ENCODE measurements around the gene C1QTNF8.

The C1QTNF8 gene

DNA sequence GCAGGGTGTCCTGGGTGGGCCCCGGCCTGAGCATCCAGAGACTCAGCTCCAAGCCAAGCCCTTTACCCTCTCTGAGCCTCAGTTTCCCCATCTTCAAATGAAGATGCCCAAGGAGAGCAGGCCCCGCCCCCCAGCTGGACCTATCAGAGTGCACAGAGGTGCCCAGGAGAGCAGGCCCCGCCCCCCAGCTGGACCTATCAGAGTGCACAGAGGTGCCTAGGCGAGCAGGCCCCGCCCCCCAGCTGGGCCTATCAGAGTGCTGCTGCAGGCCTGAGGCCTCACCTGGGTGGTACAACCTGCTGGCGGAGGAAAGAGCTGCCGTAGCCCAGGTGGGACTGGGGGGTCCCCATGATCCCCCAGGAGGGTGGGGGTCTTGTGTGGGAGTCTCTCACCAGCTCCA is 26.9 kb downstream of the C1QTNF8 start:
- H3K9me3 ChIP-seq (ENCODE audit: control insufficient read depth, insufficient read depth, low read depth, low read length), result no peaks in the 10 kb centered on the region
- no peaks in the 10 kb centered on the region; the same call in 1 of the 2 replicates for H3K4me1 ChIP-seq (ENCODE audit: control insufficient read depth, insufficient read depth, low read length)
- no peak overlapping the region for H3K4me3 ChIP-seq (ENCODE audit: low read depth, low read length)
- CTCF ChIA-PET, result interaction anchor here (1.5 to 3.5 kb wide), 2 partner anchors 12 to 34 kb away, joined by 3 to 28 read pairs; no protein-coding TSS in a partner anchor
- TF ChIP-seq ZFP69B (tag by site-specific recombination; IDR thresholded peaks at IDR 0.05), result 0 out of 2 replicates have a peak, but pooled peaks have one; percentile 16
- no peak for TF ChIP-seq ZNF529 (tag by site-specific recombination; IDR thresholded peaks at IDR 0.05; ENCODE audit: insufficient replicate concordance)
- TF ChIP-seq SP2 (tag by site-specific recombination; IDR thresholded peaks at IDR 0.05), result peak; percentile 72
- peak; percentile 93 for TF ChIP-seq KLF10 (tag by site-specific recombination; IDR thresholded peaks at IDR 0.05)
- TF ChIP-seq ZNF549 (tag by site-specific recombination; IDR thresholded peaks at IDR 0.05), result no peak
- no peaks in the 10 kb centered on the region for H3K36me3 ChIP-seq (ENCODE audit: control insufficient read depth in 2 of 2, insufficient read depth in 1 of 2, low read length in 2 of 2)
- no peak overlapping the region for H3K27ac ChIP-seq (ENCODE audit: extremely low read depth, low read depth, low read length)
- POLR2A ChIA-PET, result no interaction called here

GRCh38 chr16:1068451-1068850 is 27.6 kb downstream of the C1QTNF8 start:
- Histone ChIP-seq H3K27ac (ENCODE audit: extremely low read depth, low read depth, low read length) (no peak overlapping the region), H3K9me3 (ENCODE audit: control insufficient read depth, insufficient read depth, low read depth, low read length) (no peaks in the 10 kb centered on the region), H3K4me3 (ENCODE audit: low read depth, low read length) (no peak overlapping the region), H3K4me1 (ENCODE audit: control insufficient read depth, insufficient read depth, low read length) (no peaks in the 10 kb centered on the region; the same call in 1 of the 2 replicates), H3K36me3 (ENCODE audit: control insufficient read depth in 2 of 2, insufficient read depth in 1 of 2, low read length in 2 of 2) (no peaks in the 10 kb centered on the region)
- TF ChIP-seq ZIC2 (tag by site-specific recombination; IDR thresholded peaks at IDR 0.05) (peak; percentile 82), ZFHX2 (tag by site-specific recombination; conservative IDR thresholded peaks at IDR 0.05) (peak; percentile 67), GLIS1 (tag by site-specific recombination; IDR thresholded peaks at IDR 0.05) (peak; percentile 39), ZNF341 (tag by site-specific recombination; IDR thresholded peaks at IDR 0.05; ENCODE audit: low read depth) (peak; percentile 50; the same call in 1 of the 2 replicates), ZBTB8A (tag by site-specific recombination; IDR thresholded peaks at IDR 0.05) (0 out of 2 replicates have a peak, but pooled peaks have one; percentile 21), ZNF629 (tag by site-specific recombination; IDR thresholded peaks at IDR 0.05) (no peak), KLF17 (tag by site-specific recombination; IDR thresholded peaks at IDR 0.05) (no peak), ZNF426 (tag by site-specific recombination; IDR thresholded peaks at IDR 0.05) (no peak), EGR2 (tag by site-specific recombination; IDR thresholded peaks at IDR 0.05; ENCODE audit: low read depth) (peak; percentile 62)
- TF ChIP-seq, protein P1, sequence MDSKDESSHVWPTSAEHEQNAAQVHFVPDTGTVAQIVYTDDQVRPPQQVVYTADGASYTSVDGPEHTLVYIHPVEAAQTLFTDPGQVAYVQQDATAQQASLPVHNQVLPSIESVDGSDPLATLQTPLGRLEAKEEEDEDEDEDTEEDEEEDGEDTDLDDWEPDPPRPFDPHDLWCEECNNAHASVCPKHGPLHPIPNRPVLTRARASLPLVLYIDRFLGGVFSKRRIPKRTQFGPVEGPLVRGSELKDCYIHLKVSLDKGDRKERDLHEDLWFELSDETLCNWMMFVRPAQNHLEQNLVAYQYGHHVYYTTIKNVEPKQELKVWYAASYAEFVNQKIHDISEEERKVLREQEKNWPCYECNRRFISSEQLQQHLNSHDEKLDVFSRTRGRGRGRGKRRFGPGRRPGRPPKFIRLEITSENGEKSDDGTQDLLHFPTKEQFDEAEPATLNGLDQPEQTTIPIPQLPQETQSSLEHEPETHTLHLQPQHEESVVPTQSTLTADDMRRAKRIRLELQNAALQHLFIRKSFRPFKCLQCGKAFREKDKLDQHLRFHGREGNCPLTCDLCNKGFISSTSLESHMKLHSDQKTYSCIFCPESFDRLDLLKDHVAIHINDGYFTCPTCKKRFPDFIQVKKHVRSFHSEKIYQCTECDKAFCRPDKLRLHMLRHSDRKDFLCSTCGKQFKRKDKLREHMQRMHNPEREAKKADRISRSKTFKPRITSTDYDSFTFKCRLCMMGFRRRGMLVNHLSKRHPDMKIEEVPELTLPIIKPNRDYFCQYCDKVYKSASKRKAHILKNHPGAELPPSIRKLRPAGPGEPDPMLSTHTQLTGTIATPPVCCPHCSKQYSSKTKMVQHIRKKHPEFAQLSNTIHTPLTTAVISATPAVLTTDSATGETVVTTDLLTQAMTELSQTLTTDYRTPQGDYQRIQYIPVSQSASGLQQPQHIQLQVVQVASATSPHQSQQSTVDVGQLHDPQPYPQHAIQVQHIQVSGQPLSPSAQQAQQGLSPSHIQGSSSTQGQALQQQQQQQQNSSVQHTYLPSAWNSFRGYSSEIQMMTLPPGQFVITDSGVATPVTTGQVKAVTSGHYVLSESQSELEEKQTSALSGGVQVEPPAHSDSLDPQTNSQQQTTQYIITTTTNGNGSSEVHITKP (tag by site-specific recombination; IDR thresholded peaks at IDR 0.05), result 0 out of 2 replicates have a peak, but pooled peaks have one; percentile 32
- CTCF ChIA-PET, result interaction anchor here (1.5 to 3.5 kb wide), 2 partner anchors 11 to 35 kb away, joined by 3 to 28 read pairs; no protein-coding TSS in a partner anchor
- POLR2A ChIA-PET, result no interaction called here

DNA sequence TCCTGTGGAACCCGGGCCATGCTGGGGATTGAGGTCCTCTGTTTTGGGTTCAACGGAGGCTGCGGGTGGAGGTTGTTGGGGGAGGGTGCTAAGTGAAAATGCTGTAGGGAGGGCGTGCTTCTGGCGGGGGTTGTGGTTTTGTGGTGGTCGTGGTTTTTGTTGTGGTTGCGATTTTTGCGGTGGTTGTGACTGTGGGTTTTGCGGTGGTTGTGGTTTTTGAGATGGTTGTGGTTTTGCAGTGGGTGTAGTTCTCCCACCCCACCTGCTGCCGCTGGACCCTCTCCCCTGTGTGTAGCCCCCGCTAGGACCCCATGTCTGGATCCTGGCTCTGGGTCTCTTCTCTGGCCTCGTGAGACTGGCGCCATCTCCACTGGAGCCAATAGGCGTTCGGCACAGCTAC is 28.4 kb downstream of the C1QTNF8 start:
- Histone ChIP-seq H3K9me3 (ENCODE audit: control insufficient read depth, insufficient read depth, low read depth, low read length) (no peaks in the 10 kb centered on the region), H3K36me3 (ENCODE audit: control insufficient read depth in 2 of 2, insufficient read depth in 1 of 2, low read length in 2 of 2) (no peaks in the 10 kb centered on the region), H3K27ac (ENCODE audit: extremely low read depth, low read depth, low read length) (no peak overlapping the region), H3K4me3 (ENCODE audit: low read depth, low read length) (no peak overlapping the region), H3K4me1 (ENCODE audit: control insufficient read depth, insufficient read depth, low read length) (no peaks in the 10 kb centered on the region; the same call in 1 of the 2 replicates)
- POLR2A ChIA-PET, result no interaction called here
- CTCF ChIA-PET, result interaction anchor here (3.5 kb wide), 1 partner anchor 11 kb away, joined by 28 read pairs; no protein-coding TSS in a partner anchor
- TF ChIP-seq BCL11B (tag by site-specific recombination; IDR thresholded peaks at IDR 0.05; ENCODE audit: low read depth) (no peak), EGR2 (tag by site-specific recombination; IDR thresholded peaks at IDR 0.05; ENCODE audit: low read depth) (peak; percentile 33), HIC1 (tag by site-specific recombination; IDR thresholded peaks at IDR 0.05) (0 out of 2 replicates have a peak, but pooled peaks have one; percentile 6)
- TF ChIP-seq, protein P2, sequence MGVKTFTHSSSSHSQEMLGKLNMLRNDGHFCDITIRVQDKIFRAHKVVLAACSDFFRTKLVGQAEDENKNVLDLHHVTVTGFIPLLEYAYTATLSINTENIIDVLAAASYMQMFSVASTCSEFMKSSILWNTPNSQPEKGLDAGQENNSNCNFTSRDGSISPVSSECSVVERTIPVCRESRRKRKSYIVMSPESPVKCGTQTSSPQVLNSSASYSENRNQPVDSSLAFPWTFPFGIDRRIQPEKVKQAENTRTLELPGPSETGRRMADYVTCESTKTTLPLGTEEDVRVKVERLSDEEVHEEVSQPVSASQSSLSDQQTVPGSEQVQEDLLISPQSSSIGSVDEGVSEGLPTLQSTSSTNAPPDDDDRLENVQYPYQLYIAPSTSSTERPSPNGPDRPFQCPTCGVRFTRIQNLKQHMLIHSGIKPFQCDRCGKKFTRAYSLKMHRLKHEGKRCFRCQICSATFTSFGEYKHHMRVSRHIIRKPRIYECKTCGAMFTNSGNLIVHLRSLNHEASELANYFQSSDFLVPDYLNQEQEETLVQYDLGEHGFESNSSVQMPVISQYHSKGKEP (tag by site-specific recombination; IDR thresholded peaks at IDR 0.05), result no peak
